ENCODE results near the gene TCN1. TPM values are rescaled to one million over a fixed set of nuclear protein-coding genes. Genes with fewer than 3 reads are reported as not detected.

Gene TCN1
- total and polyA plus RNA-seq, 4 donors = 0.43 to 4.9 (median 3.7) TPM

DNA sequence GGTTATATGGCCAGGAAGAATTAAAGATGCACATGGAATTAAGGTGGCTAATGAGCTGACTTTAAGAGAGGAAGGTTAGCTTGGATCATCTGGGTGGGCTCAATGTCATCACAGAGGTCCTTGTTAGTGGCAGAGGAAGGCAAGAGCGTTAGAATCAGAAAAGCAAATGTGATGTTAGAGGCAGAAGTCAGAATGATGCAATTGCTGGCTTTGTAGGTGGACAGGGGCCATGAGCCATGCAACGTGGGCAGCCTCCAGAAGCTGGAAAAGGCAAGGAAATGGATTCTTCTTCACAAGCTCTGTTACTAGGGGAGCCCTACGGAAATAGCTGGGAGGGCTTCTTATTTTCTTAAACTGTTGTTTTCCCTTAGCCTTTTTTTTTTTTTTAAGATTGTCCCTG is 18.7 kb downstream of the TCN1 start:
- TF ChIP-seq, protein P1, sequence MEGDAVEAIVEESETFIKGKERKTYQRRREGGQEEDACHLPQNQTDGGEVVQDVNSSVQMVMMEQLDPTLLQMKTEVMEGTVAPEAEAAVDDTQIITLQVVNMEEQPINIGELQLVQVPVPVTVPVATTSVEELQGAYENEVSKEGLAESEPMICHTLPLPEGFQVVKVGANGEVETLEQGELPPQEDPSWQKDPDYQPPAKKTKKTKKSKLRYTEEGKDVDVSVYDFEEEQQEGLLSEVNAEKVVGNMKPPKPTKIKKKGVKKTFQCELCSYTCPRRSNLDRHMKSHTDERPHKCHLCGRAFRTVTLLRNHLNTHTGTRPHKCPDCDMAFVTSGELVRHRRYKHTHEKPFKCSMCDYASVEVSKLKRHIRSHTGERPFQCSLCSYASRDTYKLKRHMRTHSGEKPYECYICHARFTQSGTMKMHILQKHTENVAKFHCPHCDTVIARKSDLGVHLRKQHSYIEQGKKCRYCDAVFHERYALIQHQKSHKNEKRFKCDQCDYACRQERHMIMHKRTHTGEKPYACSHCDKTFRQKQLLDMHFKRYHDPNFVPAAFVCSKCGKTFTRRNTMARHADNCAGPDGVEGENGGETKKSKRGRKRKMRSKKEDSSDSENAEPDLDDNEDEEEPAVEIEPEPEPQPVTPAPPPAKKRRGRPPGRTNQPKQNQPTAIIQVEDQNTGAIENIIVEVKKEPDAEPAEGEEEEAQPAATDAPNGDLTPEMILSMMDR (IDR thresholded peaks at IDR 0.05; ENCODE audit: control extremely low read depth, extremely low read depth) = no peak
- DNase-seq (no peak), ATAC-seq (ENCODE audit: insufficient read depth, low FRiP score) (no peak)
- Histone ChIP-seq H3K36me3 (ENCODE audit: control insufficient read depth in 4 of 4, insufficient read depth in 4 of 4, low read length in 4 of 4) (no peaks in the 10 kb centered on the region), H3K9ac (ENCODE audit: insufficient read depth in 1 of 2, low read length in 2 of 2) (no peak overlapping the region), H3K4me3 (no peak overlapping the region), H3K27me3 (ENCODE audit: control insufficient read depth in 3 of 3, insufficient read depth in 3 of 3, low read length in 2 of 3) (no peaks in the 10 kb centered on the region), H3K27ac (ENCODE audit: low read depth in 1 of 2, low read length in 1 of 2) (no peak overlapping the region), H3K9me3 (ENCODE audit: control insufficient read depth in 4 of 4, insufficient read depth in 3 of 4, low read length in 3 of 4) (no peaks in the 10 kb centered on the region), H3K4me1 (ENCODE audit: control insufficient read depth in 5 of 5, insufficient read depth in 5 of 5, low read length in 5 of 5) (no peaks in the 10 kb centered on the region)
- 71 to 79% methylated on average over 3 of the region's 3 CpGs for WGBS, 2 donors

DNA sequence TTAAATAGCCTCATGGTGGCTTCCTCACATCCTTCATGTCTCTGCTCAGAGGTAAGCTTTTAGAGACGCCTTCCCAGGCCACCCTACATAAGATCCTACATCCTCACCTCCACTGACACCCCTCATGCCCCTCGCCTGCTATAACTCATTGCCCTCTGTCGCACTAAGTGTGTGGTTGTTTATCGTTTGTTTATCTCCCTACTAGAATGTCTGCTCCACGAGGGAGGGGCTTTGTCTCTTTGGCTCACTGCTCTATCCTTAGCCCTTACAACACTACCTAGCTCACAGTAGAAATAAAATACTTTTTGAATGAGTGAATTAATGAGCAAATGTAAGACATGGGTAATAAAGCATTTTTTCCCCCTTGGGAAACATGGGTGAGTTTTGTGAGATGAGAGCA is 19.7 kb downstream of the TCN1 start:
- Histone ChIP-seq H3K36me3 (ENCODE audit: control insufficient read depth in 4 of 4, insufficient read depth in 4 of 4, low read length in 4 of 4) (no peaks in the 10 kb centered on the region), H3K27me3 (ENCODE audit: control insufficient read depth in 3 of 3, insufficient read depth in 3 of 3, low read length in 2 of 3) (no peaks in the 10 kb centered on the region), H3K9ac (ENCODE audit: insufficient read depth in 1 of 2, low read length in 2 of 2) (no peak overlapping the region), H3K4me1 (ENCODE audit: control insufficient read depth in 5 of 5, insufficient read depth in 5 of 5, low read length in 5 of 5) (no peaks in the 10 kb centered on the region), H3K9me3 (ENCODE audit: control insufficient read depth in 4 of 4, insufficient read depth in 3 of 4, low read length in 3 of 4) (no peaks in the 10 kb centered on the region), H3K27ac (ENCODE audit: low read depth in 1 of 2, low read length in 1 of 2) (no peak overlapping the region), H3K4me3 (no peak overlapping the region)
- ATAC-seq (ENCODE audit: insufficient read depth, low FRiP score) (no peak), DNase-seq (no peak)
- whole genome bisulfite sequencing, 2 donors = 74 to 86% methylated on average over 5 of the region's 5 CpGs
- TF ChIP-seq, protein P1 (IDR thresholded peaks at IDR 0.05; ENCODE audit: control extremely low read depth, extremely low read depth) = no peak

DNA sequence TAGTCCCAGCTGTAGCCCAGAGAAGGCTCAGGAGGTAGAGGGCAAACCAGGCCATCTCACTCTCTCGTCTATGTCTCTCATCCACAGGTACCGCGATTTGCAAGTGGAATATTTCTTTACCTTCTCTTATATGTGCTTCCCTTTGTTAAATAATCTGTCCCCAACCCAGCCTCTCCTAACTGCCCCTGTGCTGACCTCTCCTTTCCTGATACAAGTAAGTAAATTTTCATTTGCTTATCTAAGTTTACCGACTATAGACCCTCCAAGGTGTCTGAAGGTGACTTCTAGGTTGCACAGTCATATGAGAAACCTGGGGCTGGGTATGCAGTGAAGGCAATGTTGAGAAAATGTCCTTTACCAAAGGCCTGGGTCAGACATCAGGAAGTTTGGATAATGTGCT is 20.9 kb downstream of the TCN1 start, which contains the start of gene CBLIF:
TSS of gene CBLIF (minus strand) at position 101 of the 400 bp plus-strand sequence. CDS start at position 55, 46 bp downstream.
- H3K4me3 ChIP-seq = no peak within 1 kb of the TSS
- 74 to 85% methylated on average over 4 of the region's 4 CpGs for WGBS, 2 donors
- no peak within 1 kb of the TSS for H3K9ac ChIP-seq (ENCODE audit: insufficient read depth in 1 of 2, low read length in 2 of 2)
- TF ChIP-seq, protein P1 (IDR thresholded peaks at IDR 0.05; ENCODE audit: control extremely low read depth, extremely low read depth) = no peak
- H3K4me1 ChIP-seq (ENCODE audit: control insufficient read depth in 5 of 5, insufficient read depth in 5 of 5, low read length in 5 of 5) = no peaks in the 10 kb centered on the region
- H3K27ac ChIP-seq (ENCODE audit: low read depth in 1 of 2, low read length in 1 of 2) = no peak within 1 kb of the TSS
- no peaks in the 10 kb centered on the region for H3K36me3 ChIP-seq (ENCODE audit: control insufficient read depth in 4 of 4, insufficient read depth in 4 of 4, low read length in 4 of 4)
- ATAC-seq (ENCODE audit: insufficient read depth, low FRiP score) (no peak), DNase-seq (no peak)
- H3K9me3 ChIP-seq (ENCODE audit: control insufficient read depth in 4 of 4, insufficient read depth in 3 of 4, low read length in 3 of 4) = no peaks in the 10 kb centered on the region
- no peaks in the 10 kb centered on the region for H3K27me3 ChIP-seq (ENCODE audit: control insufficient read depth in 3 of 3, insufficient read depth in 3 of 3, low read length in 2 of 3)

DNA sequence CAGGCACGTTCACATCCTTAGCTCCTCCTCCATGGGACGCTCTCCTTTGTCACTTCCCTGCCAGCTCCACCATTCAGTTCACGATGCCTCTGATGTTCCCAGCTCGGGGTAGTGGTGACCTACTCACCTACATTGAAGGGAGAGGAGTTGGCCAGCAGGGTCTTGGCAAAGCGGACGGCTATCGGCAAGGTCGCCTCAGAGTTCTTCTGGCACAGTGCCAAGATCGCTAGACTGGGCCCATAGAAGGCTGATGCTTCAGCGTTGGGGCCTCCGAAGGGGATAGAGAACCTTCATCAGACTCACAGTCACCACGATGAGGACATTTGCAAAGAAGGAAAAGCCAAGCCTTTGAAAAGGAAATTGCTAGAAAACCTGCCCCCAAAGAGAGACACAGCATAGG is 24.0 kb downstream of the TCN1 start:
- DNase-seq (no peak), ATAC-seq (ENCODE audit: insufficient read depth, low FRiP score) (no peak)
- TF ChIP-seq, protein P1 (IDR thresholded peaks at IDR 0.05; ENCODE audit: control extremely low read depth, extremely low read depth) = no peak
- 79 to 86% methylated on average over 12 of the region's 12 CpGs for WGBS, 2 donors
- Histone ChIP-seq H3K9me3 (ENCODE audit: control insufficient read depth in 4 of 4, insufficient read depth in 3 of 4, low read length in 3 of 4) (no peaks in the 10 kb centered on the region), H3K36me3 (ENCODE audit: control insufficient read depth in 4 of 4, insufficient read depth in 4 of 4, low read length in 4 of 4) (no peaks in the 10 kb centered on the region), H3K4me3 (no peak overlapping the region), H3K9ac (ENCODE audit: insufficient read depth in 1 of 2, low read length in 2 of 2) (no peak overlapping the region), H3K27me3 (ENCODE audit: control insufficient read depth in 3 of 3, insufficient read depth in 3 of 3, low read length in 2 of 3) (no peaks in the 10 kb centered on the region), H3K4me1 (ENCODE audit: control insufficient read depth in 5 of 5, insufficient read depth in 5 of 5, low read length in 5 of 5) (no peaks in the 10 kb centered on the region), H3K27ac (ENCODE audit: low read depth in 1 of 2, low read length in 1 of 2) (no peak overlapping the region)
